GM12878 (cell line): ENCODE measurements around the gene FKBP14. TPM values are rescaled to one million over a fixed set of nuclear protein-coding genes. Genes with fewer than 3 reads are reported as not detected.
A peak's percentile ranks its signal among the peaks of the same experiment; 100 is the strongest.

Source experiments
- ATAC-seq: fragments of 200-7000 bp; cut with Tn5 transposase; 3 replicates; pipeline ENCODE4 v1.9.1; 2020; ENCODE audit warnings: mild to moderate bottlenecking, moderate library complexity
- BruUV-seq: library from RNA; stranded (reverse); fragments of 400-500 nt; replicated peaks from 2 replicates; lab custom pipeline; 2021; lab: Mats Ljungman, UMichigan
- CTCF ChIA-PET: fragments of 300-600 bp; sonication (Branson Sonifier 250); formaldehyde crosslinking; extraction: SDS; loops from one replicate; lab custom pipeline; 2021; ENCODE audit warnings: inconsistent platforms; lab: Yijun Ruan, JAX
- POLR2A ChIA-PET: fragments of 350-600 bp; formaldehyde crosslinking; extraction: SDS; loops from one replicate; lab custom pipeline; 2021; ENCODE audit warnings: inconsistent platforms; lab: Charles Lee
- RAD21 ChIA-PET: fragments of 300-600 bp; sonication (Branson Sonifier 250); formaldehyde crosslinking; loops from one replicate; lab custom pipeline; 2023; ENCODE audit warnings: antibody characterized with exemption; ENCODE audit not compliant: unreplicated experiment; lab: Charles Lee
- SMC1A ChIA-PET: fragments of 300-600 bp; sonication (Branson Sonifier 250); formaldehyde crosslinking; loops from one replicate; lab custom pipeline; 2023; ENCODE audit not compliant: unreplicated experiment, uncharacterized antibody; lab: Charles Lee
- DNase-seq: peaks from one replicate; pipeline ENCODE4 v3.0.0-alpha.2; 2011; ENCODE audit warnings: low read depth, low spot score
- FAIRE-seq: peaks from 3 replicates; lab custom pipeline; 2011; peaks lifted over from hg19 to GRCh38; lab: Jason Lieb, UNC
- H2AFZ ChIP-seq: 2 replicates; pipeline ENCODE4 v1.6.0; 2011; ENCODE audit warnings: low read depth, low read length, control low read depth; ENCODE audit not compliant: control insufficient read depth
- H3K27ac ChIP-seq: 2 replicates; pipeline ENCODE4 v1.5.1; 2011; ENCODE audit warnings: control low read depth; ENCODE audit not compliant: control insufficient read depth, insufficient read depth
- H3K27me3 ChIP-seq, 2 experiments: replicated peaks in 1 of 2; 2 replicates each; pipeline versions ENCODE4 v1.6.0 to v1.6.1; 2011; ENCODE audit warnings: low read length in 1 of 2; ENCODE audit not compliant: control insufficient read depth in 2 of 2, insufficient read depth in 2 of 2
- H3K36me3 ChIP-seq, 2 experiments: 2 replicates each; pipeline ENCODE4 v1.5.1; 2011; ENCODE audit warnings: low read length in 1 of 2; ENCODE audit not compliant: control insufficient read depth in 2 of 2, insufficient read depth in 2 of 2
- H3K4me1 ChIP-seq: 2 replicates; pipeline ENCODE4 v1.6.1; 2011; ENCODE audit warnings: mild to moderate bottlenecking, low read length, moderate library complexity, mixed read lengths; ENCODE audit not compliant: control insufficient read depth, insufficient read depth
- H3K4me2 ChIP-seq: 2 replicates; pipeline ENCODE4 v1.6.0; 2011; ENCODE audit warnings: control low read depth; ENCODE audit not compliant: control insufficient read depth, insufficient read depth
- H3K4me3 ChIP-seq: fragments of 200-600 bp; sonication (generic); 2 replicates; pipeline ENCODE4 v1.5.1; 2016
- H3K79me2 ChIP-seq: 2 replicates; pipeline ENCODE4 v1.6.0; 2011; ENCODE audit warnings: low read length; ENCODE audit not compliant: control insufficient read depth, insufficient read depth
- H3K9ac ChIP-seq: 2 replicates; pipeline ENCODE4 v1.8.0; 2011; ENCODE audit warnings: low read length, control low read depth, mixed read lengths; ENCODE audit not compliant: control insufficient read depth, insufficient read depth
- H3K9me3 ChIP-seq: replicated peaks from 3 replicates; pipeline ENCODE4 v1.5.1; 2011; ENCODE audit warnings: mild to moderate bottlenecking, low read length; ENCODE audit not compliant: control insufficient read depth, insufficient read depth
- H4K20me1 ChIP-seq: 2 replicates; pipeline ENCODE4 v1.6.0; 2011; ENCODE audit not compliant: control insufficient read depth, insufficient read depth
- CBX3 ChIP-seq: fragments of 200-600 bp; sonication (generic); IDR thresholded peaks from 2 replicates; pipeline ENCODE4 v1.6.1; 2016; ENCODE audit warnings: low read depth, borderline replicate concordance
- CBX5 ChIP-seq: sonication (generic); IDR thresholded peaks from 2 replicates; pipeline ENCODE4 v1.6.1; 2016; ENCODE audit warnings: low read depth, moderate library complexity, mild to moderate bottlenecking, inconsistent platforms
- EGR1 ChIP-seq, 2 experiments: IDR thresholded peaks; 1 replicate in 1 of 2; 2 replicates in 1 of 2; pipeline ENCODE4 v1.6.1; 2011 to 2012; ENCODE audit warnings: low read depth in 2 of 2, low read length in 2 of 2, borderline replicate concordance in 1 of 2, mild to moderate bottlenecking in 1 of 2, moderate library complexity in 1 of 2
- ESRRA ChIP-seq: IDR thresholded peaks from 2 replicates; pipeline ENCODE4 v1.6.1; 2012; ENCODE audit warnings: mild to moderate bottlenecking, low read length, improper control_type of control experiment
- GABPA ChIP-seq: IDR thresholded peaks from 2 replicates; pipeline ENCODE4 v1.6.1; 2014; ENCODE audit warnings: antibody characterized with exemption, low read depth, mild to moderate bottlenecking, inconsistent platforms
- HCFC1 ChIP-seq: fragments of 150-350 bp; IDR thresholded peaks from 2 replicates; pipeline ENCODE4 v1.6.1; 2014; ENCODE audit warnings: low read length
- HDAC6 ChIP-seq: fragments of 200-600 bp; sonication (generic); IDR thresholded peaks from one replicate; pipeline ENCODE4 v1.8.0; 2017; ENCODE audit warnings: antibody characterized with exemption; ENCODE audit not compliant: unreplicated experiment
- IKZF1 ChIP-seq: fragments of 450-650 bp; conservative IDR thresholded peaks from 2 replicates; pipeline ENCODE4 v1.6.1; 2017; ENCODE audit warnings: antibody characterized with exemption, mild to moderate bottlenecking
- POLR2A ChIP-seq: IDR thresholded peaks from 2 replicates; pipeline ENCODE4 v1.6.1; 2011; ENCODE audit warnings: low read depth, mild to moderate bottlenecking, low read length
- RB1 ChIP-seq: fragments of 450-650 bp; formaldehyde crosslinking; IDR thresholded peaks from 2 replicates; pipeline ENCODE4 v1.6.1; 2017; ENCODE audit warnings: mild to moderate bottlenecking, borderline replicate concordance
- SMAD1 ChIP-seq: fragments of 450-650 bp; IDR thresholded peaks from 2 replicates; pipeline ENCODE4 v1.6.1; 2018; ENCODE audit warnings: mild to moderate bottlenecking, low read depth; ENCODE audit not compliant: partially characterized antibody
- SP1 ChIP-seq: IDR thresholded peaks from one replicate; pipeline ENCODE4 v1.6.1; 2011; ENCODE audit warnings: low read depth, low read length
- YY1 ChIP-seq: IDR thresholded peaks from 2 replicates; pipeline ENCODE4 v1.6.1; 2011; ENCODE audit warnings: low read depth, mild to moderate bottlenecking, low read length
- ZBTB4 ChIP-seq: fragments of 450-650 bp; formaldehyde crosslinking; IDR thresholded peaks from 2 replicates; pipeline ENCODE4 v1.4.0; 2022; ENCODE audit warnings: mild to moderate bottlenecking, moderate library complexity
- WGBS: methylation state at CpG from one replicate; pipeline ENCODE4 v1.1.6; 2016; ENCODE audit warnings: low lambda C conversion rate; ENCODE audit not compliant: insufficient replicate concordance, insufficient coverage; ENCODE audit errors: missing lambda C conversion rate; 5-methylcytosine and 5-hydroxymethylcytosine counted together
- in situ Hi-C: fragments of 300-500 bp; cut with MboI; formaldehyde crosslinking; loops from 9 replicates; pipeline ENCODE4 v1.14.3; 2018; ENCODE audit warnings: mixed read lengths
- intact Hi-C: fragments of 100-400 bp; cut with micrococcal nuclease; formaldehyde crosslinking; loops from one replicate; pipeline ENCODE4 v1.14.2; 2022; ENCODE audit not compliant: unreplicated experiment
- polyA plus RNA-seq, 11 experiments: library from polyadenylated mRNA; depleted of rRNA in 4 of 11; unstranded in 6 of 11; stranded (reverse) in 5 of 11; fragments of >200 nt; fragmentation: Nextera tagmentation in 4 of 11; fragmentation: Illumina TruSeq in 1 of 11; extraction: Ambion mirVana in 4 of 11; extraction: Trizol in 1 of 11; gene quantifications; 1 replicate in 1 of 11; 2 replicates in 10 of 11; pipeline versions ENCODE4 v1.2.1 to v1.2.3, GENCODE V29; 2011 to 2016; ENCODE audit warnings: inconsistent platforms in 2 of 11, missing spikeins in 2 of 11, low read depth in 1 of 11
- total RNA-seq, 4 experiments: library from RNA; depleted of rRNA in 3 of 4; stranded (reverse); fragments of >200 nt in 3 of 4; fragmentation: Illumina TruSeq in 1 of 4; extraction: Trizol in 1 of 4; gene quantifications; 2 replicates each; pipeline versions ENCODE4 v1.2.1 to v1.2.3, GENCODE V29; 2013 to 2021
- TF ChIP-seq, protein P1 (sequence below): IDR thresholded peaks from 2 replicates; pipeline ENCODE4 v1.6.1; 2011; ENCODE audit warnings: low read depth, mild to moderate bottlenecking, low read length, moderate library complexity, borderline replicate concordance; ENCODE audit errors: extremely low read depth
- TF ChIP-seq, protein P2 (sequence below): fragments of 450-650 bp; IDR thresholded peaks from 2 replicates; pipeline ENCODE4 v1.6.1; 2016; ENCODE audit warnings: mild to moderate bottlenecking, moderate library complexity, borderline replicate concordance

The FKBP14 gene
- total and polyA plus RNA-seq, 10 of the 15 experiments (the other 5 are each of a cell fraction or from before 2014, with no cell fraction given): 2.7 to 8.9 (median 5.6) TPM

- 1% methylated on average over 62 of the region's 79 CpGs for WGBS
- Histone ChIP-seq H3K4me3 (peak within 1 kb of the TSS; percentile 85), H2AFZ (peak within 1 kb of the TSS; percentile 92), H3K27ac (peak within 1 kb of the TSS; percentile 89), H3K36me3 (no peaks in the 10 kb centered on the region), H3K9ac (peak within 1 kb of the TSS; percentile 89), H3K4me1 (peaks cover 9% of the 10 kb centered on the region; the same call in 1 of the 2 replicates), H4K20me1 (no peaks in the 10 kb centered on the region), H3K4me2 (peak within 1 kb of the TSS; percentile 95), H3K9me3 (no peaks in the 10 kb centered on the region; the same call in 2 of the 3 replicates), H3K79me2 (peaks cover 49% of the 10 kb centered on the region), H3K27me3 (no peaks in the 10 kb centered on the region)
- no peak for DNase-seq
- peak; percentile 59 for ATAC-seq
- intact Hi-C loops (loop anchor here (2.0 kb wide), 1 partner anchor 37 kb away; the partner anchor contains the start of gene FKBP14), in situ Hi-C loops (no loop called here)
- BruUV-seq: no TSS peak
- RAD21 ChIA-PET: interaction anchor here (1.4 to 2.0 kb wide), 2 partner anchors 17 to 38 kb away, joined by 3 to 9 read pairs; partner anchors contain the start of gene PLEKHA8
- SMC1A ChIA-PET: interaction anchor here (1.8 kb wide), 1 partner anchor 15 kb away, joined by 4 read pairs; no protein-coding TSS in a partner anchor
- CTCF ChIA-PET: interaction anchor here (1.5 kb wide), 1 partner anchor 32 kb away, joined by 5 read pairs; no protein-coding TSS in a partner anchor
- FAIRE-seq: no peak
- POLR2A ChIA-PET: interaction anchor here (2.7 kb wide), 1 partner anchor 38 kb away, joined by 15 read pairs; the partner anchor contains the start of gene FKBP14
- TF ChIP-seq EGR1 (IDR thresholded peaks at IDR 0.05; ENCODE audit: borderline replicate concordance in 1 of 2, low read depth in 2 of 2, low read length in 2 of 2) (peak in 1 of 2 experiments; percentile 58; a peak in 1 of 3 replicates), CBX3 (no peak), YY1 (0 out of 2 replicates have a peak, but pooled peaks have one; percentile 14), POLR2A (peak; percentile 77), GABPA (no peak), HCFC1 (no peak), SP1 (no peak), IKZF1 (0 out of 2 replicates have a peak, but pooled peaks have one; percentile 51), SMAD1 (no peak), ESRRA (no peak), HDAC6 (peak; percentile 21), CBX5 (no peak; the same call in 1 of the 2 replicates), RB1 (no peak), ZBTB4 (CRISPR knock-in tag) (no peak)
- TF ChIP-seq, protein P1, sequence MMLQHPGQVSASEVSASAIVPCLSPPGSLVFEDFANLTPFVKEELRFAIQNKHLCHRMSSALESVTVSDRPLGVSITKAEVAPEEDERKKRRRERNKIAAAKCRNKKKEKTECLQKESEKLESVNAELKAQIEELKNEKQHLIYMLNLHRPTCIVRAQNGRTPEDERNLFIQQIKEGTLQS: no peak
- TF ChIP-seq, protein P2, sequence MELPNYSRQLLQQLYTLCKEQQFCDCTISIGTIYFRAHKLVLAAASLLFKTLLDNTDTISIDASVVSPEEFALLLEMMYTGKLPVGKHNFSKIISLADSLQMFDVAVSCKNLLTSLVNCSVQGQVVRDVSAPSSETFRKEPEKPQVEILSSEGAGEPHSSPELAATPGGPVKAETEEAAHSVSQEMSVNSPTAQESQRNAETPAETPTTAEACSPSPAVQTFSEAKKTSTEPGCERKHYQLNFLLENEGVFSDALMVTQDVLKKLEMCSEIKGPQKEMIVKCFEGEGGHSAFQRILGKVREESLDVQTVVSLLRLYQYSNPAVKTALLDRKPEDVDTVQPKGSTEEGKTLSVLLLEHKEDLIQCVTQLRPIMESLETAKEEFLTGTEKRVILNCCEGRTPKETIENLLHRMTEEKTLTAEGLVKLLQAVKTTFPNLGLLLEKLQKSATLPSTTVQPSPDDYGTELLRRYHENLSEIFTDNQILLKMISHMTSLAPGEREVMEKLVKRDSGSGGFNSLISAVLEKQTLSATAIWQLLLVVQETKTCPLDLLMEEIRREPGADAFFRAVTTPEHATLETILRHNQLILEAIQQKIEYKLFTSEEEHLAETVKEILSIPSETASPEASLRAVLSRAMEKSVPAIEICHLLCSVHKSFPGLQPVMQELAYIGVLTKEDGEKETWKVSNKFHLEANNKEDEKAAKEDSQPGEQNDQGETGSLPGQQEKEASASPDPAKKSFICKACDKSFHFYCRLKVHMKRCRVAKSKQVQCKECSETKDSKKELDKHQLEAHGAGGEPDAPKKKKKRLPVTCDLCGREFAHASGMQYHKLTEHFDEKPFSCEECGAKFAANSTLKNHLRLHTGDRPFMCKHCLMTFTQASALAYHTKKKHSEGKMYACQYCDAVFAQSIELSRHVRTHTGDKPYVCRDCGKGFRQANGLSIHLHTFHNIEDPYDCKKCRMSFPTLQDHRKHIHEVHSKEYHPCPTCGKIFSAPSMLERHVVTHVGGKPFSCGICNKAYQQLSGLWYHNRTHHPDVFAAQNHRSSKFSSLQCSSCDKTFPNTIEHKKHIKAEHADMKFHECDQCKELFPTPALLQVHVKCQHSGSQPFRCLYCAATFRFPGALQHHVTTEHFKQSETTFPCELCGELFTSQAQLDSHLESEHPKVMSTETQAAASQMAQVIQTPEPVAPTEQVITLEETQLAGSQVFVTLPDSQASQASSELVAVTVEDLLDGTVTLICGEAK: no peak
Observed at GRCh38 chr7:29989257-29989995, 37.1 kb downstream of the FKBP14 start, which contains the start of gene SCRN1. SCRN1 (minus strand) TSS chr7:29989801; CDS start chr7:29969067, 20,734 bp downstream.
